Skeletal muscle satellite cell (primary cell): Measurements from ENCODE around the gene CALML5.

Experiments
- H3K27me3 ChIP-seq: 2 replicates; pipeline ENCODE4 v1.7.0; 2013; ENCODE audit warnings: low read length; ENCODE audit not compliant: control insufficient read depth, insufficient read depth
- H3K36me3 ChIP-seq: 2 replicates; pipeline ENCODE4 v1.7.0; 2013; ENCODE audit warnings: mild to moderate bottlenecking, control low read depth, low read length; ENCODE audit not compliant: insufficient read depth
- H3K4me1 ChIP-seq: 2 replicates; pipeline ENCODE4 v1.7.0; 2013; ENCODE audit warnings: low read length; ENCODE audit not compliant: control insufficient read depth, insufficient read depth
- H3K4me2 ChIP-seq: 2 replicates; pipeline ENCODE4 v1.7.0; 2013; ENCODE audit warnings: mild to moderate bottlenecking, low read length
- H3K4me3 ChIP-seq: 2 replicates; pipeline ENCODE4 v1.7.0; 2013; ENCODE audit warnings: low read length
- H3K9ac ChIP-seq: 2 replicates; pipeline ENCODE4 v1.7.0; 2013; ENCODE audit warnings: mild to moderate bottlenecking, low read depth, low read length, moderate library complexity
- H3K9me3 ChIP-seq: replicated peaks from 2 replicates; pipeline ENCODE4 v1.7.0; 2013; ENCODE audit warnings: mild to moderate bottlenecking, control low read depth, low read length

CALML5 gene

GRCh38 chr10:5523796-5524574 is 24.6 kb upstream of the CALML5 start:
- Histone ChIP-seq H3K27me3 (peaks cover 24% of the 10 kb centered on the region), H3K9me3 (no peaks in the 10 kb centered on the region), H3K9ac (no peak overlapping the region), H3K36me3 (no peaks in the 10 kb centered on the region), H3K4me1 (no peaks in the 10 kb centered on the region), H3K4me3 (no peak overlapping the region), H3K4me2 (no peak overlapping the region)

- no peaks in the 10 kb centered on the region for H3K36me3 ChIP-seq
- peaks cover 33% of the 10 kb centered on the region for H3K27me3 ChIP-seq
- no peaks in the 10 kb centered on the region for H3K4me1 ChIP-seq
- H3K9me3 ChIP-seq = no peaks in the 10 kb centered on the region
- H3K9ac ChIP-seq = no peak overlapping the region
- H3K4me2 ChIP-seq = no peak overlapping the region
- H3K4me3 ChIP-seq = no peak overlapping the region
Observed at GRCh38 chr10:5522913-5523560, 23.7 kb upstream of the CALML5 start.

GRCh38 chr10:5519054-5519453 is 19.7 kb upstream of the CALML5 start:
- peaks cover 61% of the 10 kb centered on the region for H3K27me3 ChIP-seq
- no peaks in the 10 kb centered on the region for H3K4me1 ChIP-seq
- H3K4me2 ChIP-seq = no peak overlapping the region
- H3K4me3 ChIP-seq = no peak overlapping the region
- no peaks in the 10 kb centered on the region for H3K36me3 ChIP-seq
- H3K9ac ChIP-seq = no peak overlapping the region
- no peaks in the 10 kb centered on the region for H3K9me3 ChIP-seq

- no peaks in the 10 kb centered on the region for H3K4me1 ChIP-seq
- H3K9me3 ChIP-seq = no peaks in the 10 kb centered on the region
- H3K4me2 ChIP-seq = no peak overlapping the region
- H3K27me3 ChIP-seq = peaks cover 61% of the 10 kb centered on the region
- H3K4me3 ChIP-seq = no peak overlapping the region
- no peaks in the 10 kb centered on the region for H3K36me3 ChIP-seq
- no peak overlapping the region for H3K9ac ChIP-seq
Observed at GRCh38 chr10:5518143-5518542, 18.8 kb upstream of the CALML5 start.

- Histone ChIP-seq H3K36me3 (no peaks in the 10 kb centered on the region), H3K4me1 (no peaks in the 10 kb centered on the region), H3K9me3 (no peaks in the 10 kb centered on the region), H3K4me3 (no peak overlapping the region), H3K27me3 (peaks cover 65% of the 10 kb centered on the region), H3K4me2 (no peak overlapping the region), H3K9ac (no peak overlapping the region)
Observed at GRCh38 chr10:5517546-5517945, 18.2 kb upstream of the CALML5 start.

- no peak overlapping the region for H3K4me2 ChIP-seq
- no peaks in the 10 kb centered on the region for H3K4me1 ChIP-seq
- H3K9ac ChIP-seq = no peak overlapping the region
- H3K9me3 ChIP-seq = no peaks in the 10 kb centered on the region
- H3K36me3 ChIP-seq = no peaks in the 10 kb centered on the region
- no peak overlapping the region for H3K4me3 ChIP-seq
- H3K27me3 ChIP-seq = peaks cover 64% of the 10 kb centered on the region
Observed at GRCh38 chr10:5515948-5516761, 16.8 kb upstream of the CALML5 start.

GRCh38 chr10:5514226-5514850 is 15.0 kb upstream of the CALML5 start:
- Histone ChIP-seq H3K4me2 (no peak overlapping the region), H3K4me1 (no peaks in the 10 kb centered on the region), H3K36me3 (no peaks in the 10 kb centered on the region), H3K4me3 (no peak overlapping the region), H3K9ac (no peak overlapping the region), H3K9me3 (no peaks in the 10 kb centered on the region), H3K27me3 (peaks cover 60% of the 10 kb centered on the region)

- no peaks in the 10 kb centered on the region for H3K9me3 ChIP-seq
- H3K4me3 ChIP-seq = no peak overlapping the region
- H3K4me1 ChIP-seq = no peaks in the 10 kb centered on the region
- H3K27me3 ChIP-seq = peaks cover 55% of the 10 kb centered on the region
- no peak overlapping the region for H3K4me2 ChIP-seq
- no peak overlapping the region for H3K9ac ChIP-seq
- no peaks in the 10 kb centered on the region for H3K36me3 ChIP-seq
Observed at GRCh38 chr10:5512881-5513612, 13.7 kb upstream of the CALML5 start.

GRCh38 chr10:5512331-5512730 is 13.0 kb upstream of the CALML5 start:
- H3K4me1 ChIP-seq = no peaks in the 10 kb centered on the region
- H3K4me2 ChIP-seq = no peak overlapping the region
- no peaks in the 10 kb centered on the region for H3K36me3 ChIP-seq
- peaks cover 50% of the 10 kb centered on the region for H3K27me3 ChIP-seq
- no peak overlapping the region for H3K9ac ChIP-seq
- H3K9me3 ChIP-seq = no peaks in the 10 kb centered on the region
- no peak overlapping the region for H3K4me3 ChIP-seq

- no peak overlapping the region for H3K9ac ChIP-seq
- no peaks in the 10 kb centered on the region for H3K4me1 ChIP-seq
- H3K9me3 ChIP-seq = no peaks in the 10 kb centered on the region
- no peaks in the 10 kb centered on the region for H3K36me3 ChIP-seq
- no peak overlapping the region for H3K4me2 ChIP-seq
- no peak overlapping the region for H3K4me3 ChIP-seq
- H3K27me3 ChIP-seq = peaks cover 46% of the 10 kb centered on the region
Observed at GRCh38 chr10:5511885-5512280, 12.5 kb upstream of the CALML5 start.
